ENCODE measurements around the gene CELA3B. TPM values are rescaled to one million over a fixed set of nuclear protein-coding genes. Genes with fewer than 3 reads are reported as not detected.
A peak's percentile ranks its signal among the peaks of the same experiment; 100 is the strongest.

CELA3B gene
- total RNA-seq, 1 experiment from 2014 or later, result not detected

DNA sequence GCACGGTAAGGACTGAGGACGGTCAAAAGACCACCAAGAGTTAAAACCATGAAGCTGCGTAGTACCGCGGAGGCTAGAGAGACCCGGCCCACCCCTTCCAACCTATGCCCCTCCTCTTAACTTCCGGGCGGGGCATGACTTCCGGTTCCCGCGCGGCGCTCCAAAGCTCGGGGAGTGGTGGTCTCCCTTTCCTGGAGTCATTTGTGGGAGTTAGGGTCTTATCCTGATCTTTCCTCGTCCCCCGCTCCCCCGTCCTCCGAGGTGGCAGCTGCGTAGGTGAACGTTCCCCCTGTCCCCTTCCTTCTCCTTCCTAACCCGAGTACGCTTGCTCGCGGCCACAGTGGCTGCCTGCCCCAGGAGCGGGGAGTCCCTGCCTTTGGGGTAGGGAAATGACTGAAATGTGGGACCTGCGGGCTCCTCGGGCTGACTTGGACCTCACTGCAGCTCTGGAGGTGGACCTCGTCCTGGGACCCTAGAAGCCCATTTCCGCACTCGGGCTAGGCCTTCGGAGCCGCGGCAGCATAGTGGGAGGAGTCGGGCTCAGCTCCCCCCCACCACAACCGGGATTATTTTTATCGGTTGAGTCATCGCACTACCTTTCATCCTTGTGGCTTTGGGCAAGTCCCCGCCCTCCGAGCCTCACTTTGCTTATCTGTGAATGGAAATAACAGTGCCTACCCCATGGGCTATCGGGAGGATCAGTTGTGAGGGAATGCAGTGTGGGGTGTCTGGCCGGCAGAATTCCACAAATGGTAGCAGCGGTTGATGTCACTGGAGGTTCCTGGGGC lies 48.7 kb downstream of the CELA3B start:
- peak overlapping the region; percentile 85 for H3K4me3 ChIP-seq (ENCODE audit: low read depth, low read length)
- TSS peak; percentile 82 for BruUV-seq (replicated peaks)
- peaks cover 23% of the 10 kb centered on the region for H3K4me1 ChIP-seq
- H3K27me3 ChIP-seq (replicated peaks; ENCODE audit: control insufficient read depth, insufficient read depth, low read length), result no peaks in the 10 kb centered on the region
- peak; percentile 86 to 92 for DNase-seq
- no peaks in the 10 kb centered on the region; the same call in 1 of the 2 replicates for H3K36me3 ChIP-seq (ENCODE audit: control insufficient read depth, insufficient read depth, low read length)
- no peaks in the 10 kb centered on the region for H3K9me3 ChIP-seq
- Mint-ChIP-seq H3K27ac (ENCODE audit: unreplicated experiment) (peak overlapping the region; percentile 80), H3K4me3 (ENCODE audit: unreplicated experiment) (peak overlapping the region; percentile 84), H3K27me3 (ENCODE audit: insufficient read depth, unreplicated experiment) (no peaks in the 10 kb centered on the region), H3K9me3 (ENCODE audit: unreplicated experiment) (no peaks in the 10 kb centered on the region), H3K36me3 (ENCODE audit: insufficient read depth, unreplicated experiment) (peaks cover 18% of the 10 kb centered on the region), H3K4me1 (ENCODE audit: low read depth, unreplicated experiment) (peaks cover 20% of the 10 kb centered on the region)
- CTCF ChIA-PET, result interaction anchor here (2.0 kb wide), 1 partner anchor 27 kb away, joined by 10 read pairs; the partner anchor contains the start of gene CDC42
- TF ChIP-seq CTCF (IDR thresholded peaks at IDR 0.05; ENCODE audit: insufficient read depth in 1 of 2, low read depth in 1 of 2, low read length in 1 of 2, severe bottlenecking in 1 of 2, unreplicated experiment in 1 of 2), result no peak
- intact Hi-C loops (cut with micrococcal nuclease; ENCODE audit: unreplicated experiment), result loop anchor here (1.0 kb wide), 1 partner anchor 27 kb away; the partner anchor contains the start of gene CDC42
- POLR2A ChIA-PET, result interaction anchor here (1.1 to 1.9 kb wide), 2 partner anchors 26 to 27 kb away, joined by 5 to 19 read pairs; partner anchors contain the start of gene CDC42

DNA sequence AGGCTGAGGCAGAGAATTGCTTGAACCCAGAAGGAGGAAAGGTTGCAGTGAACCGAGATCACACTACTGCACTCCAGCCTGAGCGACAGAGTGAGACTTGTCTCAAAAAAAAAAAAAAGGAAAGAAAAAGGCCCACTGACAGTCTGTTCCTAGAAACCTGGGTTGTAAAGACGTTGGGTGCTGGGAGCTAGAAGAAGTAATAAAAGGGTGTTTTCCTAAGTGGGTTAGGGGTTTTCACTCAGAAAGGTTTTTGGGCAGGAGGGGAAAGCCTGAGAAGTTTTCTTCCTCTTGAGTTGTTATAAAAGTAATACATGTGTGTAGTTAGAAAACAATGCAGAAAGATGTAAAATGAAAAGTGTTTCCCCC lies 50.1 kb downstream of the CELA3B start:
- no peak for TF ChIP-seq CTCF (IDR thresholded peaks at IDR 0.05; ENCODE audit: insufficient read depth in 1 of 2, low read depth in 1 of 2, low read length in 1 of 2, severe bottlenecking in 1 of 2, unreplicated experiment in 1 of 2)
- H3K4me3 ChIP-seq (ENCODE audit: low read depth, low read length), result no peak overlapping the region
- CTCF ChIA-PET, result no interaction called here
- no peaks in the 10 kb centered on the region for H3K9me3 ChIP-seq
- Mint-ChIP-seq H3K36me3 (ENCODE audit: insufficient read depth, unreplicated experiment) (peaks cover 18% of the 10 kb centered on the region), H3K9me3 (ENCODE audit: unreplicated experiment) (no peaks in the 10 kb centered on the region), H3K4me3 (ENCODE audit: unreplicated experiment) (no peak overlapping the region), H3K27me3 (ENCODE audit: insufficient read depth, unreplicated experiment) (no peaks in the 10 kb centered on the region), H3K4me1 (ENCODE audit: low read depth, unreplicated experiment) (peaks cover 20% of the 10 kb centered on the region), H3K27ac (ENCODE audit: unreplicated experiment) (no peak overlapping the region)
- H3K27me3 ChIP-seq (replicated peaks; ENCODE audit: control insufficient read depth, insufficient read depth, low read length), result no peaks in the 10 kb centered on the region
- POLR2A ChIA-PET, result no interaction called here
- no TSS peak for BruUV-seq (replicated peaks)
- intact Hi-C loops (cut with micrococcal nuclease; ENCODE audit: unreplicated experiment), result no loop called here
- H3K4me1 ChIP-seq, result peaks cover 29% of the 10 kb centered on the region
- H3K36me3 ChIP-seq (ENCODE audit: control insufficient read depth, insufficient read depth, low read length), result no peaks in the 10 kb centered on the region; the same call in 1 of the 2 replicates
- no peak for DNase-seq

DNA sequence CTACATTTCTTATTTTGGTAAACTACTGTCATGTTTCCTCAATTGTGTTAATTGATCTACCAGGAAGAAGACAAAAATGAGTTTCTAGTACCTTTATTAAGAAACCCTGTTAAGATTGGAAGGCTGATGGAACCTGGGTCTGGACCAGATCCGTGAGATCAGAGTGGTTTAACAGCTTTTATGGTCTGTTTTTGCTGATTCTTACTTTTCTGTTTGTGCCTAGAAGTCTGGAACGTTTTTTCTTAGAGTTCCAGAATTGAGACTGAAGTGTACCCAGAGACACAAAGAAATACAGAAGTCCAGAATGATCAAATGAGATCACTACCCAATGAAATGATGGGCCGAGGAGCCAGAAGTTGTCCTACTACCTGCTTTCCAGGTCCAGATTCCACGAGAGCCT lies 53.2 kb downstream of the CELA3B start:
- no peaks in the 10 kb centered on the region for H3K9me3 ChIP-seq
- H3K27ac Mint-ChIP-seq (ENCODE audit: unreplicated experiment), result no peak overlapping the region
- intact Hi-C loops (cut with micrococcal nuclease; ENCODE audit: unreplicated experiment), result no loop called here
- no peak for DNase-seq
- no peaks in the 10 kb centered on the region for H3K27me3 Mint-ChIP-seq (ENCODE audit: insufficient read depth, unreplicated experiment)
- no peaks in the 10 kb centered on the region for H3K27me3 ChIP-seq (replicated peaks; ENCODE audit: control insufficient read depth, insufficient read depth, low read length)
- H3K4me1 Mint-ChIP-seq (ENCODE audit: low read depth, unreplicated experiment), result peaks cover 13% of the 10 kb centered on the region
- ChIA-PET CTCF (no interaction called here), POLR2A (no interaction called here)
- no TSS peak for BruUV-seq (replicated peaks)
- no peaks in the 10 kb centered on the region; the same call in 1 of the 2 replicates for H3K36me3 ChIP-seq (ENCODE audit: control insufficient read depth, insufficient read depth, low read length)
- TF ChIP-seq CTCF (IDR thresholded peaks at IDR 0.05; ENCODE audit: insufficient read depth in 1 of 2, low read depth in 1 of 2, low read length in 1 of 2, severe bottlenecking in 1 of 2, unreplicated experiment in 1 of 2), result no peak
- no peak overlapping the region for H3K4me3 Mint-ChIP-seq (ENCODE audit: unreplicated experiment)
- H3K4me1 ChIP-seq, result peaks cover 23% of the 10 kb centered on the region
- peaks cover 12% of the 10 kb centered on the region for H3K36me3 Mint-ChIP-seq (ENCODE audit: insufficient read depth, unreplicated experiment)
- no peaks in the 10 kb centered on the region for H3K9me3 Mint-ChIP-seq (ENCODE audit: unreplicated experiment)
- no peak overlapping the region for H3K4me3 ChIP-seq (ENCODE audit: low read depth, low read length)
